Tibial nerve (tissue), 4 donors: ENCODE measurements around the gene CTSH. TPM values are rescaled to one million over a fixed set of nuclear protein-coding genes. Genes with fewer than 3 reads are reported as not detected.

Experiments
- DNase-seq, 2 donors: peaks; one replicate each; pipeline ENCODE4 v3.0.0-alpha.2; 2019; ENCODE audit warnings: low spot score in 2 of 2
- H3K27ac ChIP-seq, 4 donors: fragments of 200-600 bp; sonication (generic) in 3 of 4; one replicate each; pipeline ENCODE4 v1.5.1; 2017 to 2019; ENCODE audit warnings: mild to moderate bottlenecking in 1 of 4
- H3K27me3 ChIP-seq, 2 donors: fragments of 200-600 bp; sonication (generic) in 1 of 2; one replicate each; pipeline versions ENCODE4 v1.5.1 to v1.6.0; 2017 to 2019
- H3K36me3 ChIP-seq, 3 donors: fragments of 200-600 bp; sonication (generic); one replicate each; pipeline ENCODE4 v1.5.1; 2018 to 2019
- H3K4me1 ChIP-seq, 4 donors: fragments of 200-600 bp; sonication (generic) in 3 of 4; one replicate each; pipeline ENCODE4 v1.5.1; 2017 to 2019
- H3K4me3 ChIP-seq, 4 donors: fragments of 200-600 bp; sonication (generic) in 3 of 4; one replicate each; pipeline ENCODE4 v1.5.1; 2017 to 2019; ENCODE audit warnings: mild to moderate bottlenecking in 1 of 4, moderate library complexity in 1 of 4
- H3K9me3 ChIP-seq, 4 donors: fragments of 200-600 bp; sonication (generic) in 3 of 4; one replicate each; pipeline ENCODE4 v1.5.1; 2017 to 2019
- EP300 ChIP-seq, 2 donors: sonication (generic); formaldehyde crosslinking; IDR thresholded peaks; one replicate each; pipeline ENCODE4 v1.6.1; 2017; ENCODE audit warnings: antibody characterized with exemption in 2 of 2, mild to moderate bottlenecking in 1 of 2
- POLR2A ChIP-seq, 2 donors: fragments of 450-650 bp; IDR thresholded peaks; one replicate each; pipeline ENCODE4 v1.6.1; 2017; ENCODE audit warnings: antibody characterized with exemption in 2 of 2, mild to moderate bottlenecking in 2 of 2, moderate library complexity in 2 of 2
- WGBS, 2 donors: methylation state at CpG; one replicate each; pipeline ENCODE4 v1.1.5; 2018; 5-methylcytosine and 5-hydroxymethylcytosine counted together
- total RNA-seq, 4 donors: library from RNA; depleted of rRNA; stranded (reverse); fragments of >200 nt; gene quantifications; one replicate each; pipeline ENCODE4 v1.1.0, GENCODE V29; 2016
- TF ChIP-seq, protein P1 (sequence below), 5 experiments: fragments of 200-600 bp in 3 of 5; fragments of 450-650 bp in 2 of 5; sonication (generic) in 3 of 5; IDR thresholded peaks; one replicate each; pipeline ENCODE4 v1.5.1; 2016 to 2019; ENCODE audit warnings: antibody characterized with exemption in 5 of 5, mild to moderate bottlenecking in 3 of 5, moderate library complexity in 2 of 5

Gene CTSH
- total RNA-seq, 4 donors from 2014 or later, result 73.8 to 333 (median 239) TPM

DNA sequence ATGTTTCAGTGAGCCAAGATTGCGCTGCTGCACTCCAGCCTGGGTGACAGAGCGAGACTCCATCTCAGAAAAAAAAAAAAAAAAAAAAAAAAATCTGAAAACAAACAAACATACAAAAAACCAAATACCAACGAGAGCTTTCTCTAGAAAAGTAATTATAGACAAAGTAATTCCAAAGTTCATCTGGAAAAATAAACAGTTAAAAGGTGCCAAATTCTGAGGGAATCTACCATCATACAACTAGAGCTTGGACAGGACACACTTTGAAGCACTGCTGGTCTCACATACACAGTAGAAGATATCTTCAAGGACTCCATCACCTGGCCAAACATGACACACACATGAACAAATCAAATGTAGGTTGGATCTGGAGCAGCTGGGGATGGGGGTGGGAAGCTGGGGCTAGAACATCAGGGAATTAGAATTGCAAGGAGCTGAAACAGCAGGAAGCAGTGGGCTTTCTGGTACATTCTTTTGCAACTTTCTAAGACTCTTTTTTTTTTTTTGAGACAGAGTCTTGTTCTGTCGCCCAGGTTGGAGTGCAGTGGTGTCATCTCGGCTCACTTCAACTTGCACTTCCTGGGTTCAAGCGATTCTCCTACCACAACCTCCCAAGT, 41.1 kb upstream of the CTSH start:
- Histone ChIP-seq H3K9me3 (no peaks in the 10 kb centered on the region), H3K4me3 (no peak overlapping the region), H3K36me3 (peaks cover 0 to 10% (median 0%) of the 10 kb centered on the region in 3 donors), H3K27ac (no peak overlapping the region), H3K4me1 (peaks cover 0 to 22% (median 9%) of the 10 kb centered on the region in 4 donors), H3K27me3 (no peaks in the 10 kb centered on the region)
- TF ChIP-seq EP300 (IDR thresholded peaks at IDR 0.05) (no peak), POLR2A (IDR thresholded peaks at IDR 0.05) (no peak)
- TF ChIP-seq, protein P1, sequence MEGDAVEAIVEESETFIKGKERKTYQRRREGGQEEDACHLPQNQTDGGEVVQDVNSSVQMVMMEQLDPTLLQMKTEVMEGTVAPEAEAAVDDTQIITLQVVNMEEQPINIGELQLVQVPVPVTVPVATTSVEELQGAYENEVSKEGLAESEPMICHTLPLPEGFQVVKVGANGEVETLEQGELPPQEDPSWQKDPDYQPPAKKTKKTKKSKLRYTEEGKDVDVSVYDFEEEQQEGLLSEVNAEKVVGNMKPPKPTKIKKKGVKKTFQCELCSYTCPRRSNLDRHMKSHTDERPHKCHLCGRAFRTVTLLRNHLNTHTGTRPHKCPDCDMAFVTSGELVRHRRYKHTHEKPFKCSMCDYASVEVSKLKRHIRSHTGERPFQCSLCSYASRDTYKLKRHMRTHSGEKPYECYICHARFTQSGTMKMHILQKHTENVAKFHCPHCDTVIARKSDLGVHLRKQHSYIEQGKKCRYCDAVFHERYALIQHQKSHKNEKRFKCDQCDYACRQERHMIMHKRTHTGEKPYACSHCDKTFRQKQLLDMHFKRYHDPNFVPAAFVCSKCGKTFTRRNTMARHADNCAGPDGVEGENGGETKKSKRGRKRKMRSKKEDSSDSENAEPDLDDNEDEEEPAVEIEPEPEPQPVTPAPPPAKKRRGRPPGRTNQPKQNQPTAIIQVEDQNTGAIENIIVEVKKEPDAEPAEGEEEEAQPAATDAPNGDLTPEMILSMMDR (IDR thresholded peaks at IDR 0.05), result no peak
- WGBS, 2 donors, result 82 to 86% methylated on average over 6 of the region's 6 CpGs
- no peak for DNase-seq

DNA sequence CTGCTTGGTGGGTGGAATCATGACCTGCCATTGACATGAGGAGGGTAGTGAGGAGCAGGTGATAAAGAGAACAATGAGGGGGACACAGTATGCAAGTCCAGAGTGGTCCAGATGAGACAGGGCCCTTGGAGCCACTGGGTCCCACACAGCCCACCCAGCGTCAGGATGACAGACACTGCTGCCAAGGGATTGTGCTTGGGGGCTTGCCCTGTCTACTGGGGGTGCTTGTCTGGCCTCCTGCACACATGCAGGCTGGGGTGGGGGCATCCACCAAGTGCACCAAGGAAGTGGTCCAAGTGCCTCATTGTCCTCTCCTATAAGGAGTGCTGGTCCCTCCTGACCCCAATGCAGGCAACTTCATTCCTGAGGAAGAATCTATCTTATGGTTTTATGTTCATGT, 39.2 kb upstream of the CTSH start:
- H3K27me3 ChIP-seq, result no peaks in the 10 kb centered on the region
- H3K9me3 ChIP-seq, result no peaks in the 10 kb centered on the region
- 92 to 100% methylated on average over 1 of the region's 1 CpG for WGBS, 2 donors
- peaks cover 0 to 24% (median 10%) of the 10 kb centered on the region in 4 donors for H3K4me1 ChIP-seq
- DNase-seq, result no peak
- no peak overlapping the region for H3K4me3 ChIP-seq
- H3K36me3 ChIP-seq, result peaks cover 0 to 10% (median 0%) of the 10 kb centered on the region in 3 donors
- TF ChIP-seq POLR2A (IDR thresholded peaks at IDR 0.05) (no peak), EP300 (IDR thresholded peaks at IDR 0.05) (no peak)
- TF ChIP-seq, protein P1 (IDR thresholded peaks at IDR 0.05), result no peak
- peak overlapping the region in 1 of 4 donors; percentile 40 for H3K27ac ChIP-seq

DNA sequence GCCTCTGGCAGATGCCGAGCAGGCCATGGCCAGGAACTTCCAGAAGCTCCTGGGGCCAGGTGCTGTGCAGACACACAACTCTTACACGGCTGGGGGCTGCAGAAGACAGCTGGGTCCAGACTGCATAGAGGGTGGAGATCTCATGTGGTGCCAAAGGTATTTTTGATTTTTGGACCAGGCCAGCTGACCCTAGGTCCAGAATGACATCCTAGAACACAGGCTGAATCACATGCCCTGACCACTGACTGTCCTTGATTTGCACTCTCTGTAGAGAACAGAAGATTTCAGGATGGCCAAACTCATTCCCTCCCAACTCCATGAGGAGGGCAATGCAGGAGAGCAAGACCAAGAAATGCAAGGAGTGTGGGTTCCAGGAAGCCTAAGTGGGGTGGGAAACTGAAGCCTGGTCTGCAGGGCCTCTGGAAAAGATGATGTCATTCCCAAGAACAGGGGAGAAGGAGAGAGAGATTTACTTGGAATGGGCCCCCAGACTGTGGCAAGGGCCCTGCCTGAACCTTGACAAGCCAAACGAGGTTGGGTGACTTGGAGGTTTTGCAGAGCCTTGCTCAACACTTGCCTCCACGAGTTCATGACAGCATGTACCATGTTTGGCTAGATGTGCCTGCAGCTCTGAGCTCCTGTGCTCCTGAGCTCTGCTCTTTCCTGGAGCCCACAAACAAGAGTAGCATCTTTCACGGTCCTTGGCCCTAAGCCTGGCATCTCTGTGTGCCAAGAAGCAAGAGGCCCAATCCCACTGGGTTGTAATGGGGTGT, 38.5 kb upstream of the CTSH start:
- Histone ChIP-seq H3K9me3 (no peaks in the 10 kb centered on the region), H3K27ac (peak overlapping the region in 2 of 4 donors; percentile 40 to 59), H3K4me1 (peaks cover 0 to 18% (median 6%) of the 10 kb centered on the region in 4 donors), H3K36me3 (peaks cover 0 to 10% (median 0%) of the 10 kb centered on the region in 3 donors), H3K27me3 (no peaks in the 10 kb centered on the region), H3K4me3 (no peak overlapping the region)
- TF ChIP-seq EP300 (IDR thresholded peaks at IDR 0.05), result no peak
- TF ChIP-seq, protein P1 (IDR thresholded peaks at IDR 0.05), result no peak
- TF ChIP-seq POLR2A (IDR thresholded peaks at IDR 0.05), result no peak
- WGBS, 2 donors, result 62 to 87% methylated on average over 4 to 5 of the region's 5 CpGs
- no peak for DNase-seq

DNA sequence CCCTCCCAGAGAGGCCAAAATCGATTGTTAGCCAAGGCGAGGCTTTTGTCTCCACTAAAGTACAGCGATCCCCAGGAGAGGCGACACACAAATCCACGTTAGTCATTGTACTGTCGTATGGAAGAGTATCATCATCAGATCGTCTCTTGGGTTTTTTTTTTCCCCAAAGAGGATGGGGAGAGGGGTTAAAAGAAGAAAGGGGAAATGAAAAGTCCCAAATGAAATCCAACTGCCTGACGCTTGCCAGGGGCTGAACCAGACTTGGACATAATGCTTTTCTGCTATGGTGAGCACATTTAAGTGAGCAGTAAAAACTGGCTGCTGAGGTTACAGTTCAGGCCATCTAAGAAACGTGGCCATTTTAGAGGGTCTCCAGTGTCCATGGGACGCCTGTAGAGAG, 37.9 kb upstream of the CTSH start:
- Histone ChIP-seq H3K27ac (peak overlapping the region in 1 of 4 donors; percentile 59), H3K4me3 (no peak overlapping the region), H3K4me1 (peaks cover 0 to 12% (median 3%) of the 10 kb centered on the region in 4 donors), H3K27me3 (no peaks in the 10 kb centered on the region), H3K9me3 (no peaks in the 10 kb centered on the region), H3K36me3 (peaks cover 0 to 10% (median 0%) of the 10 kb centered on the region in 3 donors)
- 69 to 81% methylated on average over 10 of the region's 10 CpGs for WGBS, 2 donors
- no peak for TF ChIP-seq EP300 (IDR thresholded peaks at IDR 0.05)
- no peak for TF ChIP-seq POLR2A (IDR thresholded peaks at IDR 0.05)
- TF ChIP-seq, protein P1 (IDR thresholded peaks at IDR 0.05), result no peak
- no peak for DNase-seq
